HepG2 (cell line): Measurements from ENCODE around the gene LAMTOR1. TPM values are rescaled to one million over a fixed set of nuclear protein-coding genes. Genes with fewer than 3 reads are reported as not detected.

ENCODE experiments used
- ATAC-seq: fragments of 200-7000 bp; cut with Tn5 transposase; 3 replicates; pipeline ENCODE4 v1.9.1; 2020; ENCODE audit warnings: mild to moderate bottlenecking, moderate library complexity
- BruUV-seq: library from RNA; stranded (reverse); fragments of 400-500 nt; replicated peaks from 2 replicates; lab custom pipeline; 2021; lab: Mats Ljungman, UMichigan
- CTCF ChIA-PET: fragments of 300-600 bp; formaldehyde crosslinking; extraction: SDS; loops from one replicate; lab custom pipeline; 2021; ENCODE audit warnings: low total read pairs, inconsistent platforms, low intra/inter-chr PET ratio; lab: Yijun Ruan, JAX
- POLR2A ChIA-PET: fragments of 350-600 bp; sonication (Branson Sonifier 250); formaldehyde crosslinking; loops from one replicate; lab custom pipeline; 2020; ENCODE audit warnings: antibody characterized with exemption, inconsistent platforms; lab: Yijun Ruan, JAX
- DNase-seq: peaks from one replicate; pipeline ENCODE4 v3.0.0-alpha.2; 2015; ENCODE audit warnings: low spot score
- FAIRE-seq: peaks from 3 replicates; lab custom pipeline; 2011; peaks lifted over from hg19 to GRCh38; lab: Jason Lieb, UNC
- H2AFZ ChIP-seq: one replicate; pipeline ENCODE4 v1.6.1; 2011; ENCODE audit warnings: low read length, inconsistent platforms
- H3K27ac ChIP-seq: fragments of 300-600 bp; 3 replicates; pipeline ENCODE4 v1.8.0; 2011; ENCODE audit warnings: mixed run types, mild to moderate bottlenecking, mixed read lengths, low read length, inconsistent platforms; ENCODE audit not compliant: insufficient read depth; ENCODE audit errors: extremely low read length
- H3K27me3 ChIP-seq, 2 experiments: fragments of 200-600 bp in 1 of 2; 2 replicates in 1 of 2; 3 replicates in 1 of 2; pipeline versions ENCODE4 v1.6.0 to v1.8.0; 2011; ENCODE audit warnings: low read length in 2 of 2, mild to moderate bottlenecking in 2 of 2, moderate library complexity in 2 of 2, inconsistent platforms in 1 of 2; ENCODE audit not compliant: insufficient read depth in 2 of 2, control insufficient read depth in 1 of 2
- H3K36me3 ChIP-seq, 2 experiments: fragments of 200-600 bp in 1 of 2; replicated peaks in 1 of 2; 2 replicates in 1 of 2; 3 replicates in 1 of 2; pipeline versions ENCODE4 v1.5.1 to v1.8.0; 2011; ENCODE audit warnings: low read length in 2 of 2, inconsistent platforms in 1 of 2; ENCODE audit not compliant: insufficient read depth in 2 of 2, control insufficient read depth in 1 of 2
- H3K4me1 ChIP-seq: 2 replicates; pipeline ENCODE4 v1.5.1; 2012; ENCODE audit warnings: low read length, inconsistent platforms; ENCODE audit not compliant: insufficient read depth
- H3K4me2 ChIP-seq: 2 replicates; pipeline ENCODE4 v1.6.0; 2011; ENCODE audit warnings: low read depth, low read length, inconsistent platforms
- H3K4me3 ChIP-seq, 3 experiments: fragments of 200-600 bp in 1 of 3; sonication (generic), shearing (Covaris generic) in 1 of 3; replicated peaks in 1 of 3; 2 replicates each; pipeline ENCODE4 v1.5.1; 2011 to 2016; ENCODE audit warnings: low read length in 3 of 3, inconsistent platforms in 2 of 3, low read depth in 2 of 3, mild to moderate bottlenecking in 2 of 3, control low read depth in 1 of 3, mixed read lengths in 1 of 3; ENCODE audit not compliant: insufficient read depth in 1 of 3
- H3K79me2 ChIP-seq: one replicate; pipeline ENCODE4 v1.6.1; 2011; ENCODE audit warnings: low read length, inconsistent platforms; ENCODE audit not compliant: insufficient read depth
- H3K9ac ChIP-seq: 2 replicates; pipeline ENCODE4 v1.6.0; 2011; ENCODE audit warnings: mild to moderate bottlenecking, low read depth, low read length, inconsistent platforms; ENCODE audit not compliant: insufficient read depth
- H3K9me3 ChIP-seq: 2 replicates; pipeline ENCODE4 v1.5.1; 2012; ENCODE audit warnings: mild to moderate bottlenecking, low read length
- H4K20me1 ChIP-seq: 2 replicates; pipeline ENCODE4 v1.6.0; 2011; ENCODE audit warnings: inconsistent platforms, mild to moderate bottlenecking, low read length, moderate library complexity; ENCODE audit not compliant: insufficient read depth
- AGO2 ChIP-seq: fragments of 200-400 bp; formaldehyde crosslinking; optimal IDR thresholded peaks from 2 replicates; pipeline ENCODE3; 2017; ENCODE audit warnings: mild to moderate bottlenecking, low read depth, low read length, moderate library complexity
- ARNTL ChIP-seq: sonication (generic); formaldehyde crosslinking; IDR thresholded peaks from 2 replicates; pipeline ENCODE4 v1.4.0; 2020; ENCODE audit warnings: mild to moderate bottlenecking, missing genetic modification reagents
- CBFB ChIP-seq: sonication (generic); formaldehyde crosslinking; IDR thresholded peaks from 2 replicates; pipeline ENCODE4 v1.4.0; 2020; ENCODE audit warnings: missing genetic modification reagents
- CBX1 ChIP-seq: IDR thresholded peaks from one replicate; pipeline ENCODE4 v1.6.1; 2016; ENCODE audit warnings: antibody characterized with exemption, low read depth
- HOXA3 ChIP-seq: sonication (generic); formaldehyde crosslinking; IDR thresholded peaks from 2 replicates; pipeline ENCODE4 v1.5.0; 2020; ENCODE audit warnings: missing genetic modification reagents
- SETDB1 ChIP-seq: sonication (generic); formaldehyde crosslinking; IDR thresholded peaks from 2 replicates; pipeline ENCODE4 v1.5.1; 2020; ENCODE audit warnings: missing genetic modification reagents, mild to moderate bottlenecking, borderline replicate concordance
- ZEB1 ChIP-seq: IDR thresholded peaks from 2 replicates; pipeline ENCODE4 v1.6.1; 2012; ENCODE audit warnings: mild to moderate bottlenecking, low read depth, inconsistent platforms; ENCODE audit not compliant: insufficient replicate concordance
- ZNF703 ChIP-seq: sonication (generic); formaldehyde crosslinking; IDR thresholded peaks from 2 replicates; pipeline ENCODE4 v1.5.1; 2020; ENCODE audit warnings: missing genetic modification reagents, mild to moderate bottlenecking, moderate library complexity, borderline replicate concordance
- in situ Hi-C: cut with HindIII; loops from 2 replicates; pipeline ENCODE4 v1.10.0; 2017; ENCODE audit warnings: low pct_unique_long_range_greater_than_20kb; ENCODE audit not compliant: extremely low pct_ligation_motif_present
- intact Hi-C: fragments of 100-400 bp; cut with micrococcal nuclease; formaldehyde crosslinking; loops from one replicate; pipeline ENCODE4 v1.10.0; 2022; ENCODE audit not compliant: unreplicated experiment
- polyA plus RNA-seq, 8 experiments: library from polyadenylated mRNA; depleted of rRNA in 3 of 8; stranded (reverse) in 7 of 8; unstranded in 1 of 8; fragments of >200 nt; fragmentation: Illumina TruSeq in 4 of 8; extraction: Trizol in 4 of 8; gene quantifications; 2 replicates each; pipeline versions ENCODE4 v1.2.1 to v1.2.3, GENCODE V29; 2011 to 2016; ENCODE audit warnings: low read depth in 4 of 8, missing spikeins in 1 of 8, mixed read lengths in 1 of 8; ENCODE audit not compliant: insufficient read depth in 1 of 8
- total RNA-seq, 5 experiments: library from RNA; depleted of rRNA; stranded (reverse); fragments of >200 nt; fragmentation: Illumina TruSeq; extraction: Trizol; gene quantifications; 2 replicates each; pipeline ENCODE4 v1.2.3, GENCODE V29; 2016; ENCODE audit warnings: low read depth in 1 of 5
- TF ChIP-seq, protein P1 (sequence below): sonication (generic); formaldehyde crosslinking; IDR thresholded peaks from 2 replicates; pipeline ENCODE4 v1.4.0; 2020; ENCODE audit warnings: missing genetic modification reagents, borderline replicate concordance

Gene LAMTOR1
- total and polyA plus RNA-seq, 2 of the 13 experiments (the other 11 are each of a cell fraction or from before 2014, with no cell fraction given) = 60.4 to 66.0 TPM

- H2AFZ ChIP-seq = no peak overlapping the region
- H3K4me1 ChIP-seq = peaks cover 16% of the 10 kb centered on the region
- CTCF ChIA-PET = no interaction called here
- in situ Hi-C loops (no loop called here), intact Hi-C loops (no loop called here)
- peaks cover 0 to 26% of the 10 kb centered on the region in 2 experiments; a peak in 2 of 5 replicates for H3K36me3 ChIP-seq
- H3K9ac ChIP-seq = no peak overlapping the region
- H3K9me3 ChIP-seq = no peaks in the 10 kb centered on the region
- H3K27me3 ChIP-seq = no peaks in the 10 kb centered on the region
- ATAC-seq (no peak), FAIRE-seq (no peak), DNase-seq (no peak)
- no peaks in the 10 kb centered on the region for H4K20me1 ChIP-seq
- H3K79me2 ChIP-seq = peaks cover 43% of the 10 kb centered on the region
- H3K27ac ChIP-seq = no peak overlapping the region
- TF ChIP-seq ZNF703 = no peak
- TF ChIP-seq, protein P1, sequence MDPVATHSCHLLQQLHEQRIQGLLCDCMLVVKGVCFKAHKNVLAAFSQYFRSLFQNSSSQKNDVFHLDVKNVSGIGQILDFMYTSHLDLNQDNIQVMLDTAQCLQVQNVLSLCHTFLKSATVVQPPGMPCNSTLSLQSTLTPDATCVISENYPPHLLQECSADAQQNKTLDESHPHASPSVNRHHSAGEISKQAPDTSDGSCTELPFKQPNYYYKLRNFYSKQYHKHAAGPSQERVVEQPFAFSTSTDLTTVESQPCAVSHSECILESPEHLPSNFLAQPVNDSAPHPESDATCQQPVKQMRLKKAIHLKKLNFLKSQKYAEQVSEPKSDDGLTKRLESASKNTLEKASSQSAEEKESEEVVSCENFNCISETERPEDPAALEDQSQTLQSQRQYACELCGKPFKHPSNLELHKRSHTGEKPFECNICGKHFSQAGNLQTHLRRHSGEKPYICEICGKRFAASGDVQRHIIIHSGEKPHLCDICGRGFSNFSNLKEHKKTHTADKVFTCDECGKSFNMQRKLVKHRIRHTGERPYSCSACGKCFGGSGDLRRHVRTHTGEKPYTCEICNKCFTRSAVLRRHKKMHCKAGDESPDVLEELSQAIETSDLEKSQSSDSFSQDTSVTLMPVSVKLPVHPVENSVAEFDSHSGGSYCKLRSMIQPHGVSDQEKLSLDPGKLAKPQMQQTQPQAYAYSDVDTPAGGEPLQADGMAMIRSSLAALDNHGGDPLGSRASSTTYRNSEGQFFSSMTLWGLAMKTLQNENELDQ (CRISPR knock-in tag) = no peak
- no peak for TF ChIP-seq CBX1
- no peak for TF ChIP-seq AGO2
- TF ChIP-seq SETDB1 (CRISPR knock-in tag) = no peak
- TF ChIP-seq ARNTL = no peak
- TF ChIP-seq HOXA3 (CRISPR knock-in tag) = no peak
- TF ChIP-seq ZEB1 = no peak
- TF ChIP-seq CBFB = no peak
- POLR2A ChIA-PET = interaction anchor here (1.1 to 1.4 kb wide), 3 partner anchors 13 to 26 kb away, joined by 3 to 4 read pairs (median 4); no protein-coding TSS in a partner anchor
- no peak overlapping the region for H3K4me3 ChIP-seq
- BruUV-seq = no TSS peak
- H3K4me2 ChIP-seq = no peak overlapping the region
Measured at GRCh38 chr11:72066855-72067254, 36.2 kb downstream of the LAMTOR1 start.
